A549 (cell line): ENCODE data around the gene FHIT. TPM values are rescaled to one million over a fixed set of nuclear protein-coding genes. Genes with fewer than 3 reads are reported as not detected.

Experiments used
- ATAC-seq, 2 experiments: fragments of 200-7000 bp in 1 of 2; fragments of >200 bp in 1 of 2; cut with Nextera tagmentation in 1 of 2; cut with Tn5 transposase in 1 of 2; 3 replicates each; pipeline versions ENCODE4 v1.8.0 to v1.9.1; 2018 to 2020; ENCODE audit warnings: mild to moderate bottlenecking in 1 of 2, moderate library complexity in 1 of 2
- CTCF ChIA-PET: fragments of 300-600 bp; sonication (Branson Sonifier 250); formaldehyde crosslinking; extraction: SDS; loops from one replicate; lab custom pipeline; 2021; ENCODE audit warnings: antibody characterized with exemption, inconsistent platforms; lab: Yijun Ruan, JAX
- POLR2A ChIA-PET: fragments of 350-600 bp; formaldehyde crosslinking; extraction: SDS; loops from one replicate; lab custom pipeline; 2021; ENCODE audit warnings: antibody characterized with exemption, inconsistent platforms; lab: Yijun Ruan, JAX
- DNase-seq, 2 experiments: peaks; one replicate each; pipeline versions ENCODE4 v3.0.0 to v3.0.0-alpha.2; 2011 to 2016; ENCODE audit warnings: low read depth in 1 of 2, low spot score in 1 of 2
- FAIRE-seq: peaks from 2 replicates; lab custom pipeline; 2011; peaks lifted over from hg19 to GRCh38; lab: Jason Lieb, UNC
- H3K27ac ChIP-seq, 2 experiments: fragments of >200 bp; sonication (Bioruptor Twin); formaldehyde crosslinking; 3 replicates each; pipeline ENCODE4 v1.5.1; 2016 to 2017
- H3K4me1 ChIP-seq: fragments of >200 bp; sonication (Bioruptor Twin); formaldehyde crosslinking; 3 replicates; pipeline ENCODE4 v1.6.1; 2016
- H3K4me2 ChIP-seq: fragments of >200 bp; sonication (Bioruptor Twin); formaldehyde crosslinking; 3 replicates; pipeline ENCODE4 v1.6.1; 2016
- H3K4me3 ChIP-seq: fragments of >200 bp; sonication (Bioruptor Twin); formaldehyde crosslinking; 3 replicates; pipeline ENCODE4 v1.5.1; 2016
- H3K9me3 ChIP-seq: fragments of >200 bp; sonication (Bioruptor Twin); formaldehyde crosslinking; 3 replicates; pipeline ENCODE4 v1.6.1; 2016
- CBX2 ChIP-seq: fragments of 200-600 bp; sonication (generic); IDR thresholded peaks from 2 replicates; pipeline ENCODE4 v1.6.1; 2016; ENCODE audit warnings: low read depth, mild to moderate bottlenecking, borderline replicate concordance
- CEBPB ChIP-seq, 2 experiments: fragments of >200 bp in 1 of 2; sonication (Bioruptor Twin) in 1 of 2; formaldehyde crosslinking in 1 of 2; IDR thresholded peaks; 2 replicates each; pipeline ENCODE4 v1.6.1; 2012 to 2016
- CHD4 ChIP-seq: fragments of 200-600 bp; sonication (generic); IDR thresholded peaks from 2 replicates; pipeline ENCODE4 v1.6.1; 2016; ENCODE audit warnings: antibody characterized with exemption, mild to moderate bottlenecking, borderline replicate concordance
- CTCF ChIP-seq: fragments of >200 bp; sonication (Bioruptor Twin); formaldehyde crosslinking; IDR thresholded peaks from 3 replicates; pipeline ENCODE4 v1.5.1; 2016
- E2F6 ChIP-seq: IDR thresholded peaks from 2 replicates; pipeline ENCODE4 v1.6.1; 2012; ENCODE audit warnings: low read depth, borderline replicate concordance
- ELK1 ChIP-seq: fragments of 150-350 bp; IDR thresholded peaks from 2 replicates; pipeline ENCODE4 v1.6.1; 2014; ENCODE audit warnings: low read depth, mild to moderate bottlenecking, low read length
- GATA3 ChIP-seq: IDR thresholded peaks from 2 replicates; pipeline ENCODE4 v1.6.1; 2012; ENCODE audit warnings: borderline replicate concordance
- HDAC2 ChIP-seq: fragments of 200-600 bp; sonication (generic); IDR thresholded peaks from 2 replicates; pipeline ENCODE4 v1.6.1; 2016
- HMGXB4 ChIP-seq: fragments of 250-450 bp; sonication (Bioruptor Pico); IDR thresholded peaks from 2 replicates; pipeline ENCODE4 v1.5.0; 2021; ENCODE audit warnings: mild to moderate bottlenecking, moderate library complexity, borderline replicate concordance
- HOXB5 ChIP-seq: fragments of 250-450 bp; sonication (Bioruptor Pico); IDR thresholded peaks from 2 replicates; pipeline ENCODE4 v1.5.0; 2020; ENCODE audit warnings: mild to moderate bottlenecking, moderate library complexity
- JUN ChIP-seq, 2 experiments: fragments of >200 bp; sonication (Bioruptor Twin); formaldehyde crosslinking; IDR thresholded peaks; 2 replicates in 1 of 2; 3 replicates in 1 of 2; pipeline ENCODE4 v1.6.1; 2016 to 2017
- MAX ChIP-seq: IDR thresholded peaks from 2 replicates; pipeline ENCODE4 v1.6.1; 2012
- MYC ChIP-seq: IDR thresholded peaks from 2 replicates; pipeline ENCODE4 v1.6.1; 2012; ENCODE audit warnings: mild to moderate bottlenecking, inconsistent platforms, low read length, improper control_type of control experiment, borderline replicate concordance
- NPAS2 ChIP-seq: fragments of 250-450 bp; sonication (Bioruptor Pico); IDR thresholded peaks from 2 replicates; pipeline ENCODE4 v1.8.0; 2022; ENCODE audit warnings: mild to moderate bottlenecking, moderate library complexity, borderline replicate concordance
- PHF8 ChIP-seq: fragments of 200-600 bp; sonication (generic); IDR thresholded peaks from 2 replicates; pipeline ENCODE4 v1.6.1; 2016; ENCODE audit warnings: low read depth, mild to moderate bottlenecking, antibody characterized with exemption, moderate library complexity, borderline replicate concordance
- POLR2AphosphoS2 ChIP-seq: conservative IDR thresholded peaks from 2 replicates; pipeline ENCODE4 v1.6.1; 2012; ENCODE audit warnings: low read length, improper control_type of control experiment, inconsistent platforms
- RCOR1 ChIP-seq: fragments of 150-350 bp; IDR thresholded peaks from 2 replicates; pipeline ENCODE4 v1.6.1; 2014; ENCODE audit warnings: antibody characterized with exemption, low read length, low read depth
- SREBF2 ChIP-seq: fragments of 450-650 bp; IDR thresholded peaks from 2 replicates; pipeline ENCODE4 v1.6.1; 2014; ENCODE audit warnings: mild to moderate bottlenecking, moderate library complexity
- TFCP2L1 ChIP-seq: fragments of 250-450 bp; sonication (Bioruptor Pico); IDR thresholded peaks from 2 replicates; pipeline ENCODE4 v1.5.0; 2021; ENCODE audit warnings: mild to moderate bottlenecking
- ZC3H11A ChIP-seq: fragments of 450-650 bp; IDR thresholded peaks from 2 replicates; pipeline ENCODE4 v1.6.1; 2014; ENCODE audit warnings: antibody characterized with exemption, mild to moderate bottlenecking
- ZFP36 ChIP-seq: fragments of 450-650 bp; IDR thresholded peaks from 2 replicates; pipeline ENCODE4 v1.6.1; 2014; ENCODE audit warnings: borderline replicate concordance; ENCODE audit not compliant: partially characterized antibody
- WGBS: methylation state at CpG from one replicate; pipeline ENCODE4 v1.1.6; 2017; ENCODE audit errors: missing lambda C conversion rate; 5-methylcytosine and 5-hydroxymethylcytosine counted together
- polyA plus RNA-seq, 4 experiments: library from polyadenylated mRNA; depleted of rRNA in 3 of 4; stranded (reverse); fragments of >200 nt; fragmentation: RNase III in 1 of 4; extraction: RNeasy Plus Mini Kit Qiagen cat#74134 plus additional on column Dnase treatment in 1 of 4; gene quantifications; 2 replicates in 3 of 4; 3 replicates in 1 of 4; pipeline ENCODE4 v1.2.3, GENCODE V29; 2011 to 2017

The FHIT gene
- polyA plus RNA-seq, 2 of the 4 experiments (the other 2 are of a cell fraction): 0.76 to 0.92 TPM

- no peak for FAIRE-seq
- POLR2A ChIA-PET: no interaction called here
These were observed 1169.7 kb downstream of the FHIT start for GRCh38 chr3:60081381-60082095.

GRCh38 chr3:60080648-60081047 is 1170.6 kb downstream of the FHIT start:
- Histone ChIP-seq H3K4me2 (no peak overlapping the region), H3K4me1 (no peaks in the 10 kb centered on the region), H3K9me3 (no peaks in the 10 kb centered on the region), H3K4me3 (no peak overlapping the region), H3K27ac (no peak overlapping the region)
- FAIRE-seq (no peak), ATAC-seq (no peak), DNase-seq (no peak)
- POLR2A ChIA-PET: no interaction called here
- WGBS: 4% methylated on average over 1 of the region's 1 CpG
- TF ChIP-seq NPAS2 (CRISPR knock-in tag): no peak
- no peak for TF ChIP-seq JUN (IDR thresholded peaks at IDR 0.05)
- no peak for TF ChIP-seq ZC3H11A
- no peak for TF ChIP-seq ZFP36
- no peak for TF ChIP-seq RCOR1
- no peak for TF ChIP-seq ELK1
- TF ChIP-seq GATA3: no peak
- no peak for TF ChIP-seq CEBPB (IDR thresholded peaks at IDR 0.05)
- no peak for TF ChIP-seq SREBF2
- TF ChIP-seq CTCF: no peak
- no peak for TF ChIP-seq POLR2AphosphoS2
- no peak for TF ChIP-seq PHF8
- TF ChIP-seq MYC: no peak
- TF ChIP-seq HMGXB4: no peak
- no peak for TF ChIP-seq CHD4
- TF ChIP-seq HDAC2: no peak
- TF ChIP-seq TFCP2L1 (CRISPR knock-in tag): no peak
- TF ChIP-seq HOXB5 (CRISPR knock-in tag): no peak
- CTCF ChIA-PET: no interaction called here

More at GRCh38 chr3:60081381-60082095, 1169.7 kb downstream of the FHIT start:
- WGBS: 25% methylated on average over 5 of the region's 5 CpGs
- no peak overlapping the region for H3K4me2 ChIP-seq
- H3K9me3 ChIP-seq: no peaks in the 10 kb centered on the region
- no peak overlapping the region for H3K27ac ChIP-seq
- TF ChIP-seq CHD4 (no peak), RCOR1 (no peak)
- no peak overlapping the region for H3K4me3 ChIP-seq
- ATAC-seq (no peak), DNase-seq (no peak)
- CTCF ChIA-PET: no interaction called here
- no peaks in the 10 kb centered on the region for H3K4me1 ChIP-seq

GRCh38 chr3:60079076-60079475 is 1172.2 kb downstream of the FHIT start:
- Histone ChIP-seq H3K9me3 (no peaks in the 10 kb centered on the region), H3K4me2 (no peak overlapping the region), H3K4me1 (no peaks in the 10 kb centered on the region), H3K4me3 (no peak overlapping the region), H3K27ac (no peak overlapping the region)
- WGBS: 10% methylated on average over 5 of the region's 5 CpGs
- ATAC-seq (no peak), DNase-seq (no peak), FAIRE-seq (no peak)
- TF ChIP-seq NPAS2 (CRISPR knock-in tag): no peak
- TF ChIP-seq E2F6: no peak
- TF ChIP-seq CBX2: no peak
- TF ChIP-seq ZFP36: no peak
- TF ChIP-seq MAX: no peak
- ChIA-PET CTCF (no interaction called here), POLR2A (no interaction called here)
